HG03460 (cell line): Measurements from ENCODE around the gene CCDC116.
"Not testable (repeated sequence)": the region's sequence is repeated elsewhere in the genome, so short reads cannot be mapped to it uniquely, and the experiment has no call there.

Experiments used
- ATAC-seq: cut with Tn5 transposase; IDR thresholded peaks from one replicate; pipeline ENCODE4 v1.9.1; 2021; ENCODE audit not compliant: unreplicated experiment

The CCDC116 gene

DNA sequence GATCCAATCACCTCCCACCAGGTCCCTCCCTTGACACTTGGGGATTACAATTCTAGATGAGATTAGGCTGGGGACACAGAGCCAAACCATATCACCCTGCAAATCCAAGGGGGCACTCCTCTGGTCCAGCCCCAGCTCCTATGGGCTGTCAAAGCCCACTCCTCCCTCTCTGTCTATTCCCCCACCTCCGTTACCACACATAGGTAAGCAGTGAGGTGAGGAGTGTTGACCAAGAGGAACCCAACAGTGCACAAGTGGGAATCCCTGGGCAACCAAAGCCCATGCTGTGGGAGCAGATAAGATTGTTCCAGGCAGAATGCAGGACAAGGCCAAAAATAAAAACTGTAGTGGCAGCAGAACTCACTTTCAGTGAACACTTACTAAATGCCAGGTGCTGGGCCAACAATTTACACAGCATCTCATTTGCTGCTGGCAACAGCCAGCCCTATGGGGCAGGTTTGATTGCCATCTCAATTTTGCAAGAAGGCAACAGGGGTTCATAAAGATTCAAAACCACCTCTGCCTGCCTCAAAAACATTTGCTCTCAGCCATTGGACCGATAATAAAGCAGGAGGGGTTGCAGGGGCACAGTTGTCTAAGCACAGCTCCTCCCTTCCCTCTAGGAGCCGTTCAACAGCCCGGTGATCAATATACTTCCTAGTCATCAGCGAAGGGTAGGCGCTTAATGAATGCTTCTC, 18.4 kb downstream of the CCDC116 start:
- peak; percentile 6 for ATAC-seq

DNA sequence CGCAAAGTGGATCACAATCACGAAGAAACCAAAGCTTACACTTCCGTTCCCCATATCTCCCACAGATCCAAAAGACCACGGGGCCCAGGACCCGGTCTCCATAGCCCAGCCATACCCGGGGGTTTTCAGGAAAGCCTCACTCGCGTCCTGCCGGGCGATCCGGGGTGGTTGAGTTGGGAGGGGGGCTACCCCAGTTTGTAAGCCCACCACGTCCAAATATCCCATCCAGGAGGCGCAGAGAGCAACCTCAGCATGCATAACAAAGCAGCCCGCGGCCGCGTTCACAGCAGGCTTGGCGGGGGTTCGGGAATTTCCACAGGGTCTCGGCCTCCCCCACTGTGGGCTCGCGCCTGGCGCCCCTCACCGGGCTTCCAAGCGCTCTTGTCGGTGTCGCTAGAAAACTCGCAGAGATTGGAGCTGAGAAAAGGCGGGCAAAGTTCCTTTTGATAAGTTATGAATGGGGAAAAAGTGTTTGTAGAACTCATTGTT, 19.0 kb downstream of the CCDC116 start:
- peak; percentile 10 for ATAC-seq

DNA sequence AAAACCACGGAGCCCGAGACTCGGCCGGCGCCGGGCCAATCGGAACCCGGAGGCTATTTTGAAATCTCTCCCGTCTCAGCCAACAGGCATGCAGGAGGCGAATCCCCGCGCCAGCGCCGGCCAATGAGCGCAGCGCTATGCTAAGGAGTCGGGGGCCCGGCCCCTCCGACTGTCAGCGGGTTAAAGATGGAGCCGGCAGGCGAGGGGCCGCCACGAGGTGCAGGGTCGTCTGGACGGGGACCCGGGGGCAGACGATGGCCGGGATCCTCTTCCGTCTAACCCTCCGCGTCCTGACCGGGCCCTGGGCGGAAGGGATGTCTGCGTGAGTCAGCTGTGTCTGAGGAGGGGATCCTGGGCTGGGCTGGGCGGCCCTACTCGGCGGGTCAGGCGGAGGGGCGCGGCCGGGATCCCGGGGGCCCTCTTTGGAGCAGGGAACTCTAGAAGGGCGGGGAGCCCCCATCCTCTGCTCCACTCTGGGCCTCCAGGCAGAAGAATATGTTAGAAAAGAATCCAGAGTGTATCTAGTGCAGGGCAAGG, 19.5 kb downstream of the CCDC116 start:
- ATAC-seq, result peak; percentile 73

DNA sequence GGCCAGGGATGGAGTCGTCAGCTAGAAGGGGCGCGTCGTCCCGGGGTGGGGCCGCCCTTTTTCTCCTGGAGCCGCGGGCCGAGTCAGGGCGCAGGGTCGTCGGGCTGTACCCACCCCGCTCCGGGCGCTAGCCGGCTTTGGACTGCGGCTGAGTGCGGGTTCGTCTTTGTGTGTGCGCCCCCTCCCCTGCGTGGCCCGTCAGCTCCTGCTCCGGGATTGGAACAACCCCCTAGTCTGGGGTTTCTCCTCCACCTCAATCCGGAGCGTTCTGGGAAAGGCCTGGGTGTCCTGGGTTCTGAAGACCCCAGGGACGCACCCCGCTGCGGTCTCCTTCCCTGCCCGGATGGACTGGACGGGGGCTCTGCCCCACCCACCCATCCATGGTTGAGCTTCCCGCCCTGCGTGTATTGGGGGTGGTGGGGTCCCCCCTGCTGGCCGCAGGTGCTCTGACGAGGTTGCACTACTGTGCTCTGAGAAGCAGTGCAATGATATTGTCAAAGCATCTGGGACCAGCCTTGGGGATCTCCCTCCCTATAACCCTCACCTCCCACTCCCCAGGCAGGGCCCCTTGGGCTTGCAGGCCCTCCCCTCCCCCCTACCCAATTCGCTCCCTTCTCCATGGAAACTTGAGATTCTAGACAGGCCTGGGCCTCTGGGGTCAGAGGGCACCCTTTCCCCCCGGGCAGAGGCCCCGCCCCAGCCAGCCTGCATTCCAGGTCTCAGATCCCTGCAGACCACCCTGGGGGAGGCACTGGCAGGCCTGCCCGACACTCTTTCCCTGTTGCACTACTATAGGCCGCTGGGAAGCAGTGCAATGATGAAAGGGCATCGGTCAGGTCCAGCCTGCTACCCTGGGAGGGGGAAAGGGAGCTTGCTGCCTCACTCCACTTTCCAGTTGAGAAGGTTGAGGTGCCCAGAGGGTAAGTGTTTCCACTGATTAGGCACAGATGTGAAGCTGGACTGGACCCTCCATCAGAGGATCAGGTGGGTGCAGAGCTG, 20.3 kb downstream of the CCDC116 start:
- ATAC-seq, result no peak

DNA sequence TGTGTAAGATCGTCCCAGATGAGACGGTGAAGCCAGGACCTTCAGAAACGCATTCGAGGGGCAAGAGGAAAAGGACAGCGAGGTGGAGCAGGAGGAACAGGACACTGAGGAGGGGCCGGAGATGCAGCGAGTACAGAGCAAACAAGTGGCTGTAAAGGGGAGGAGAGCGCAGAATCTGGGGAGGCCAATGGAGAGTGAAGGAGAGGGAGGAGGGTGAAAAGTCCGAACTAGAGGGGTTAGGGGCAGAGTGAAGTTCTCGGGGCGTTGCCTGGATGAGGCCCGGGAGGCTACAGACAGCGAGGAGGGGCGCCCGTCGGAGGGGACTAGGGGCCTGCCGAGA, 24.4 kb downstream of the CCDC116 start:
- ATAC-seq, result no peak

DNA sequence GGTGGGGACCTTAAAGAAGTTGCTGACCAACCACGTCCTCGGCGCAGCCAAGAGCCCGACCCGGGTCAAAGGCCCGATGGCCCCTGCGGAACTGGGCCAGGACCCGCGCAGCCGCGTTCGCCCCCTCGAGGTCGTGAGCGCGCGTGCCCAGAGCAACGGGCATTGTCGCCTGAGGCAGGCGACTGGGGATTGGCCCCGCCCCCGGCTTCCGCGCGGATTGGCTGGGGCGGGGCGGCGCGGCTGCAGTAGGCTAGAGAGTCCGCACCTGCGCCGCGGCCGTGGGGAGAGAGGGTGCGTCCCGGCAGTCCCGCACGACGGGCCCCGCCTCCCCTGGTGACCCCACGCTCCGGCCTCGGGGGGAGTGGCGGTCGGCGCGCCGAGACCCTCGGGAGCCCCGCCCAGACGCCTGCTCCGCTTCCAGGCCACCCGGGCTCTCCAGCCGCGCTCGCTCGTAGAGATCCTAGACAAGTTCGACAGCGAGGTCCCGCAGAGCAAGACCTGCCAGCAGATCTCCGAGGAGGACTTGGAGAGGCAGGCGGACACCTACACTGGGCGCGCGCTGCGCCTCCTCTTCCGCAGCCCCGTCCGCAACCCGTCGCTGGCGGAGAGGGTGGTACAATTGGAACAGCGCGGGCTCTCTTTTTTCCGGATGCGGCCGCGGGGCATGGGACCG, 24.9 kb downstream of the CCDC116 start:
- ATAC-seq, result peak; percentile 70

DNA sequence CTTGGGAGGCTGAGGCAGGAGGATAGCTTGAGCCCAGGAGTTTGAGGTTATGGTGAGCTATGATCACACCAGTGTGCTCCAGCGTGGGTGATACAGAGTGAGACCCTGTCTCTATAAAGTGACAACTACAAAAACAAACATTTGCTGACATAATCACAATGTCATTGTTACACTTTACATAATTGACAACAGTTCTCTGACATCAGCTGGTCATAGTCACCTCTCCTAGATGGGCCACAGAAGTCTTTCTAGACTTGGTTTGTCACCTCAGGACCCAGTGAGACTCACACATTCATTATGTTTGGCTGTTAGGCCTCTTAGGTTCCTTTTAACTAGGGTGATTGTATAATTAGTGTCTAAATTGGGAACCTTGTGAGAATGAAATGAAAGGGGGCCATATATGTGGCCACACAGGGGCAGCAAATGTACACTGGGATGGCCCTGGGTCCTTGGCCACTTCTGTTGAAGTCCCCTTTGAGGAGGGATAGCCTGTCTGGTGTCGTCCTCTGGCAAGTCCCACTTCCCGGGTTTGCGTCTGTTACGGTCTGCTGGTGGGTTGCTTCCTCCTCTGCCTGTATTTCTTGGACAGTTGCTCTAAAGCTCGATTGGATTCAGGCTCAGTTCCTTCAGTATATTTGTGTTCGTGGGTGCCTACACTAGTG, 27.4 kb downstream of the CCDC116 start:
- no peak for ATAC-seq

DNA sequence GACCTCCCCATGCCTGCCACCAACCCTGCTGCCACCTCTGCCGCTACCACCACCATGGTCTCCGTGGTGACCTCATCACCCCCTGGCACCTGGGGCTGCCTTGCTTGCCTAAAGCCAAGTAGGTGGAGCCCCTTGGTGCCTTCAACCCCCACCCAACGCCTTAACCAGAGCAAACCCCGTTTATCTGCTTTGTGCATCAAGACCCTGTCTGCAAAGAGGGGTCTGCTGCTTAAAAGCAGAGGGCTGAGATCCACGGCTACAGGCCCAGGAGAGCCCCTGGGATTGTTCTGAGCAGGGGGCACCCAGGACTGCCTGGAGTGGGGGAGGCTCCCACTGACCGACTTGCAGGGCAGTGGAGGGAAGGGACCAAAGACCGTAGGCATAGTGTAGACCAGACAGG, 28.3 kb downstream of the CCDC116 start:
- no peak for ATAC-seq

DNA sequence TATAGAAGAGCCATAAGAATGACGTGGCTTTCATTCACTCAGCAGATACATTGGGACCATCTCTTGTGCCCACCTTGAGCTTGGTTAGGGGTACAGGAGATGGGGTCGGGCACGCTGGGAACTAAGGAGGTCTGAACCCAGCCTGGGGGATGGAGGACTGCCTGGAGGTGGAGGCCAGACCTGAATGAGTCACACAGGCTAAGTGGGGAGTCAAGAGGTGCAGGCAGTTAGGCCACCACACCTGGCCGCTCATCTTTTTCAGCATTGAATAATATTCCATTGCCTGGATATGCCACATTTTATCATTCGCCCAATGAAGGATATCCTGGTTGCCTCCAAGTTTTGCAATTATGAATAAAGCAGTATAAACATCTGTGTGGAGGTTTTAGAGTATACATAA, 29.4 kb downstream of the CCDC116 start:
- ATAC-seq, result no peak

DNA sequence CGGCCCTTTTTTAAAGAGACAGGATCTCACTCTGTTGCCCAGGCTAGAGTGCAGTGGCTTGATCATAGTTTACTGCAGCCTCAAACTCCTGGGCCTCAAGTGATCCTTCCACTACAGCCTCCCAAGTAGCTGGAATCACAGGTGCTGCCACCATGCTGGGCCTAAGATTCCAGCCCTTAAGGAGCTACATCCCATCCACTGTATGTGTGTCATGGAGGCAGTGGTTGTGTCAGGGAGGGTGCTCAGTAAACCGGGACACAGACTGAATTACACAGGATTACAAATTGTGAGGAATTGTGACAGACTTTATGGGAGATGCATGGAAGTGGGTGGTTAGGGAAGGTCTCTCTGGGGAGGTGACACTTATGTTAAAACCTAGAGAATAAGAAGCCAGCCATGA, 31.2 kb downstream of the CCDC116 start:
- no peak for ATAC-seq

DNA sequence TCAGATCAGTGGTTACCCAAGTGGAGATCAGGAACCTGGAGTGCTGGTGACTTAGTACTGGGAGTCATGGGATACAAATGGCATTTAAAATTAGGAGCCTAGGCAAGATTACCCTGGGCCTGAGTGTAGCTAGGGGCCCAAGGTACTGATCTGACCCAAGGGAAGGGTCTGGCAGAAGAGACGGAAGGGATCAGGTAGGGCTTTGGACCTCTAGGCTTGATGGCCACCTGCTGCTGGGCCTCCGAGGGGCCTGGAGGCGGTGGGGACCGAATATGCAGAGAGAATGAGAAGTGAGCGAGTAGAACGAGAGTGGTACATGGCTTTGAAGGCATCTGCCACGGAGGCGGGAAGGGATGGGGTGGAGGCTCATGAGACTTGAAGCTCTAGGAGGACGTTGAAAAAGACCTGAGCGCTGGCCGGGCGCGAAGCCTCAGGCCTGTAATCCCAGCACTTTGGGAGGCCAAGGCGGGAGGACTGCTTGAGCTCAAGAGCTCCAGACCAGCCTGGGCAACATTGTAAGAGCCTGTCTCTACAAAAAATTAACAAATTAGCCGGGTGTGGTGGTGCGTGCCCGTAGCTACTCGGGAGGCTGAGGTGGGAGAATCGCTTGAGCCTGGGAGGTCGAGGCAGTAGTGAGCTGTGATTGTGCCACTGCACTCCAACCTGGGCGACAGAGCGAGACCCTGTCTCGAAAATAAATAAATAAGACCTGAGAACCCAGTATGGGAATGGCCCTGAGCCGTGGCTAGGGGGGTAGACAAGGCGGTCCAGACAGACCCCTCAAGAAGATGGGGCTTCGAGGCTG, 32.7 kb downstream of the CCDC116 start:
- no peak for ATAC-seq

DNA sequence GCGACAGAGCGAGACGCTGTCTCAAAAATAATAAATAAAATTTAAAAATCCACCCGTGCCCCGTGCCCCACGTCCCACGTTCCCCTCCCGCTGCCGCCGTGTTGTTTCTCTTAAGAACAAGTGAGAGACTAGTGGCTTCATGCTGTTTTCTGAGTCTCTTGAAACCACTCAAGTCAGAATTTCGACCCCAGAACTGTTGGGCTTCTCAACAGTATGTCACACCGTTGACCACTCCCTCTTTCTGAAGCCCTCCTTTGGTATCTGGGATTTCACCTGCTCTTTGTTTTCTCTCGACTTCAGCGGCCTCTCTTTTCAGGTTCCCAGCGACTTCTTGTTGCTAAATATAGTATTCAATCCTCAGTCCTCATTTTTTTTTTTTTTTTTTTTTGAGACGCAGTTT, 34.2 kb downstream of the CCDC116 start:
- ATAC-seq, result no peak

DNA sequence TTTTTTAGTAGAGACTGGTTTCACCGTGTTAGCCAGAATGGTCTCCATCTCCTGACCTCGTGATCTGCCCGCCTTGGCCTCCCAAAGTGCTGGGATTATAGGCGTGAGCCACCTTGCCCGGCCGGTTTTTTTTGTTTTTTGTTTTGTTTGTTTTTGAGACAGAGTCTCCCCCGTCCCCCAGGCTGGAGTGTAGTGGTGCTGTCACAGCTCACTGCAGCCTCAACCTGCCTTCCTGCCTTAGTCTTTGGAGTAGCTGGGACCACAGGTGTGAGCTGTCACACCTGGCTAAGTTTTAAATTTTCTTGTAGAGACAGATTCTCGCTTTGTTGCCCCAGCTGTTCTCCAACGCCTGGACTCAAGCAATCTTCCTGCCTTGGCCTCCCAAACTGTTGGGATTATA, 36.5 kb downstream of the CCDC116 start:
- no peak for ATAC-seq

DNA sequence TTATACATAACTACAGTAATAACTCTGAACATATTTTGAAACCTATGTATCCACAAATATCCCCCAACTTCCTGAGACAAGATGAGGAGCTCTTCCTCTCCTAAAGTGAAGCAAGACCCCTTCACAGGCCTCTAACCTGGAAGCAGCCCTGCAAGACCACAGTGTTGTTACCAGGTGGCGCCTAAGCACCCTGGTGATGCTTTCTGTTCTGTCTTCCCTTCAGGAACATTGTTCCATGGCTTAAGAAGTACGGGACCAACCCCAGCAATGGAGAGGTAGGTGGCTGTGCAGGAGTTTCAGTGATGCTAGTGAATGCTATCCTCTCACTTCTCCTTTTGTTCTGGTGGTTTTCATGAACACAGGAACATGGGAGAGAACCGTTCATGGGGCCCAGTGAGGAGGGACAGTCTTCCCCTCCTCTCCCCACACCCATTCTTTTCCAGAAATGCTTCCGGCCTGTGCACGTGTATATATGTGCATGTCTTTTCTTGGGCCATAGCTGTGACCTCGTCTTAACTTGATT, 39.6 kb downstream of the CCDC116 start:
- no peak for ATAC-seq

DNA sequence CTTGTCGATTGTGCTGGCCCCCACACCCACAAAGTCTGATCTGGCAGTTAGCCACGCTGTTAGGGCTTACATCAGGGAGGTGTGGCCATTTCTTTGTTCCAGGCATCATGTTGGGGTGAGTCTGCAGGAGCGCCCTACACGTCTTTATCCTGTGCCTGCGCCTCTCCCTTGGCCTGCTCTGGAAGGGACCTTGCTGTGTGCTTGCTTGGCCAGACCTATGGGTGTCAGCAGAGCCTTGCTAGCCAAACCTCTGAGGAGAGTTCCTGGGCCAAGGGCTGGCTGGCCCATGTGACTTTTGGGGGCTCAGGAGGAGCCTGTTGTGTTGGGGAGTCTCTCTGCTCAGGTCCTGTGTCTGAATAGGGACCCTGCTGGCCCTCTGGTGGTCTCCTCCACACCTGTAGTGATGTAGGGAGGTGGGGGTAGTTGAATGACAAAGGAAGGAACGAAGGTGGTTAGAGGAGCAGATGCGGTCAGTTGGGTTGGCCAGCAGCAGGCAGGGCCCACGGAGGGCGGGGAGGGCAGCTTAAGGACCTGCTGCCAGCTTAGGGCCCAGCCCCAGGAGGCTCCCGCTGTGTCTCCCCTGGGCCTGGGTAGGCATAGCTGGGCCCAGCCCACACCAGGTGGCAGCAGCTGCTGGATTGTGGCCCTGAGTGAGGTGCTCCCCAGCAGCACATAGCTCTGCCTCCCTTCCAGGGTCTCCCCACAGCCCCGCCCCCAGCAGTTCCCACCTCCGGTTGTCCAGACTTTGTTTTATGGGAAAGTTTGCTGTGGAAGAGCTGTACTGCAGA, 41.2 kb downstream of the CCDC116 start:
- ATAC-seq, result no peak

DNA sequence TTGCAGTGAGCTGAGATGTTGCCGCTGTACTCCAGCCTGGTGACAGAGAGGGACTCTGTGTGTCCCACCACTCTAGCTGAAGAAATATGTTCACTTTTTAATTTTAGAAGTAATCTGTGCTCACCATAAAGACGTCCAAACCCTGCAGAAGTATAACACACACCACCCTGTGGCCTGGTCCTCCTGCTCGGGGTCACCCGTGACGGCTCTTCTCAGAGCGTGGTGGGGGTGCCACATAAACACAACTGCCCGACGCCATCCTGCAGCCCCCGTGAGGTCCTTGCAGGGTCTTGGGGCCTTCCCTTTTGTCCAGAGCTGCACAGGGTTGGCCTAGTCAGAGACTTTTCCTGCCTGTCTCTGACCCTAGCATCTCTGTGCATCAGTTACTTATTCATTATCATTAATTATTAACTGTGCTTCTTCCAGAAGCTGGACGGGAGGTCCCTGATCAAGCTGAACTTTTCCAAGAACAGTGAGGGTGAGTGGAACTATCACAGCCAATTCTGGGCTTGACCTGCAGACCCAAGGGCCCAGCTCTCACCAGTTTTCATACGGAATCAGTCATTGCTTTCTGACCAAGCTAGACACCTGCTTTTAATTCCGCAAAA, 42.2 kb downstream of the CCDC116 start:
- ATAC-seq, result no peak

DNA sequence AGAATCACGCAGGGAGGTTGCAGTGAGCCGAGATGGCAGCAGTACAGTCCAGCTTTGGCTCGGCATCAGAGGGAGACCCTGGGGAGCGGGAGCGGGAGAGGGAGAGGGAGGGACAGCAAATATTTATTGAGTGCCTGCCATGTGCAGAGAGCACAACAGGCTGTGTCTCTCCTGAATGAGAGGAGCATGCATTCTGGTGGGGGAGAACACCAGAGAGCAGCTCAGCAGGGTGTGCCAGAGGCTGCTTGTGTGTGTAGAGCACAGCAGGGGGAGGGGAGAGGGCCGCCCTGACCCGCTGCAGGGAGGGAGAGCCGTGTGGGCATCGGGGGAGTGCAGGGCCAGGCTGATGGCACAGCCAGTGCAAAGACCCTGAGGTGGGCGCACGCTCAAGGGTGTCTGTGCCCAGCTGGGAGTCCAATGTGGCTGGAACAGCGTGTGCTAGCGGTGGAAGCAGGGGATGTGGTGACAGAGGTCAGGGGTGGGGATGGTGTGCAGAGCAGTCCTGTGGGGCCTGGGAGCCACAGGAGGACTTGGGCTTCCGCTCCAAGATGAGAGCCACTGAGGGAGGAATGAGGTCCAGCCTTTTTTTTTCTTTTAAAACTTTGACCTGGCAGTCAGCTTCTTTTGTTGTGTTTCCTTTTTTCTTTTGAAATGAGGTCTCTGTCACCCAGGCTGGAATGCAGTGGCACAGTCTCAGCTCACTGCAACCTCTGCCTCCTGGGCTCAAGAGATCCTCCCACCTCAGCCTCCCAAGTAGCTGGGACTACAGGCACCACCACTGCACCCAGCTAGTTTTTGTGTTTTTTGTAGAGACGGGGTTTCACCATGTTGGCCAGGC, 45.3 kb downstream of the CCDC116 start:
- ATAC-seq, result no peak

DNA sequence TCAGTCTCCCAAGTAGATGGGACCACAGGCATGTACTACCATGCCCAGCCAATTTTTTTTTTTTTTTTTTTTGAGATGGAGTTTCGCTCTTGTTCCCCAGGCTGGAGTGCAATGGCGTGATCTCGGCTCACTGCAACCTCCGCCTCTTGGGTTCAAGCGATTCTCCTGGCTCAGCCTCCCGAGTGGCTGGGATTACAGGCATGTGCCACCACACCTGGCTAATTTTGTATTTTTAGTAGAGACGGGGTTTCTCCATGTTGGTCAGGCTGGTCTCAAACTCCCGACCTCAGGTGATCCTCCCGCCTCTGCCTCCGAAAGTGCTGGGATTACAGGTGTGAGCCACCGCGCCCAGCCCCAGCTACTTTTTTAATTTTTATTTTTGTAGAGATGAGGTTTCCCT, 46.3 kb downstream of the CCDC116 start:
- ATAC-seq, result not testable (repeated sequence)
